Measurements from ENCODE around the gene HIGD1A. TPM values are rescaled to one million over a fixed set of nuclear protein-coding genes. Genes with fewer than 3 reads are reported as not detected.

HIGD1A gene
- total and polyA plus RNA-seq, 9 of the 15 experiments (the other 6 are each of a cell fraction or from before 2014, with no cell fraction given) = 165 to 1,185 (median 333) TPM

GRCh38 chr3:42742688-42743087 lies 61.6 kb downstream of the HIGD1A start:
- DNase-seq (ENCODE audit: extremely low read depth in 1 of 4, low spot score in 3 of 4) (no peak), FAIRE-seq (no peak), ATAC-seq (no peak)
- BruUV-seq (replicated peaks) = no TSS peak
- no peak overlapping the region for H3K4me2 ChIP-seq (ENCODE audit: insufficient read depth, low read length)
- intact Hi-C loops (cut with micrococcal nuclease) (no loop called here), in situ Hi-C loops (cut with MboI) (loop anchor here (10.0 kb wide), 1 partner anchor 168 kb away; no protein-coding TSS in a partner anchor)
- no peak overlapping the region for H3K27ac ChIP-seq (ENCODE audit: extremely low read depth, low read depth, low read length)
- WGBS (ENCODE audit: insufficient coverage, low coverage, missing lambda C conversion rate) = 4% methylated on average over 9 of the region's 9 CpGs
- H3K4me1 ChIP-seq (replicated peaks in 1 of 2; ENCODE audit: control insufficient read depth in 2 of 2, insufficient read depth in 2 of 2, low read length in 2 of 2) = no peaks in the 10 kb centered on the region; a peak in 1 of 5 replicates
- no peak overlapping the region for H3K4me3 ChIP-seq
- ChIA-PET POLR2A (interaction anchor here (0.6 to 1.3 kb wide), 4 partner anchors 12 to 241 kb away, joined by 3 read pairs; partner anchors contain the start of gene VIPR1), CTCF (ENCODE audit: low intra/inter-chr PET ratio) (no interaction called here)
- no peak overlapping the region for H2AFZ ChIP-seq (ENCODE audit: low read depth, low read length)
- H3K9me3 ChIP-seq (replicated peaks; ENCODE audit: control insufficient read depth, insufficient read depth, low read depth, low read length) = no peaks in the 10 kb centered on the region
- no peaks in the 10 kb centered on the region for H3K9me1 ChIP-seq (ENCODE audit: control insufficient read depth, insufficient read depth, low read length)
- H4K20me1 ChIP-seq (replicated peaks; ENCODE audit: control insufficient read depth, insufficient read depth, low read length) = peaks cover 2% of the 10 kb centered on the region; the same call in 1 of the 2 replicates
- H3K79me2 ChIP-seq (ENCODE audit: control insufficient read depth, insufficient read depth, low read length) = no peaks in the 10 kb centered on the region
- H3K9ac ChIP-seq (ENCODE audit: insufficient read depth in 1 of 2, low read depth in 2 of 2, low read length in 2 of 2) = no peak overlapping the region
- peaks cover 6 to 27% of the 10 kb centered on the region in 2 experiments; a peak in 4 of 5 replicates for H3K27me3 ChIP-seq (ENCODE audit: control insufficient read depth in 2 of 2, insufficient read depth in 2 of 2, low read length in 2 of 2)
- no peaks in the 10 kb centered on the region for H3K36me3 ChIP-seq (ENCODE audit: control insufficient read depth, insufficient read depth, low read length)
- TF ChIP-seq TEAD2 (tag; IDR thresholded peaks at IDR 0.05) (no peak), ZNF239 (CRISPR knock-in tag; IDR thresholded peaks at IDR 0.05) (no peak), EGR1 (conservative IDR thresholded peaks at IDR 0.05) (no peak), HDAC6 (IDR thresholded peaks at IDR 0.05; ENCODE audit: low read depth, low read length) (no peak), ARID3A (IDR thresholded peaks at IDR 0.05; ENCODE audit: borderline replicate concordance, low read depth, low read length) (no peak), CGGBP1 (CRISPR knock-in tag; IDR thresholded peaks at IDR 0.05) (no peak), ZBTB9 (CRISPR knock-in tag; IDR thresholded peaks at IDR 0.05) (no peak), NR1H2 (CRISPR knock-in tag; IDR thresholded peaks at IDR 0.05) (no peak), MAX (CRISPR knock-in tag; IDR thresholded peaks at IDR 0.05) (no peak), E4F1 (CRISPR knock-in tag; IDR thresholded peaks at IDR 0.05; ENCODE audit: borderline replicate concordance) (no peak), GABPB2 (CRISPR knock-in tag; conservative IDR thresholded peaks at IDR 0.05) (no peak), ZC3H11A (IDR thresholded peaks at IDR 0.05; ENCODE audit: low read depth, low read length) (no peak), CREB1 (IDR thresholded peaks at IDR 0.05) (no peak), CREB1 (CRISPR knock-in tag; IDR thresholded peaks at IDR 0.05) (no peak), GATA2 (CRISPR knock-in tag; IDR thresholded peaks at IDR 0.05) (no peak), TFE3 (CRISPR knock-in tag; IDR thresholded peaks at IDR 0.05) (no peak)
